WTC11 (cell line): ENCODE measurements around the gene GALNT17.

Experiments used
- AFF4 ChIP-seq: sonication (generic); formaldehyde crosslinking; IDR thresholded peaks from 2 replicates; pipeline ENCODE4 v1.8.1; 2023; ENCODE audit warnings: mild to moderate bottlenecking, missing genetic modification reagents, borderline replicate concordance
- ATF6 ChIP-seq: sonication (generic); formaldehyde crosslinking; IDR thresholded peaks from 2 replicates; pipeline ENCODE4 v1.8.1; 2023; ENCODE audit warnings: mild to moderate bottlenecking, missing genetic modification reagents
- CTCF ChIP-seq: fragments of 200-600 bp; IDR thresholded peaks from 2 replicates; pipeline ENCODE4 v1.8.0; 2022; ENCODE audit warnings: antibody characterized with exemption
- FOXJ3 ChIP-seq: sonication (generic); formaldehyde crosslinking; IDR thresholded peaks from 2 replicates; pipeline ENCODE4 v1.9.0; 2021; ENCODE audit warnings: missing genetic modification reagents, mild to moderate bottlenecking, borderline replicate concordance
- IRF1 ChIP-seq: sonication (generic); formaldehyde crosslinking; IDR thresholded peaks from 2 replicates; pipeline ENCODE4 v1.8.0; 2023; ENCODE audit warnings: missing genetic modification reagents
- IRF2 ChIP-seq: sonication (generic); formaldehyde crosslinking; IDR thresholded peaks from 2 replicates; pipeline ENCODE4 v1.8.0; 2022; ENCODE audit warnings: low read depth, missing genetic modification reagents, borderline replicate concordance
- MXD4 ChIP-seq: fragments of 250-450 bp; sonication (Bioruptor Pico); IDR thresholded peaks from 2 replicates; pipeline ENCODE4 v1.8.0; 2021; ENCODE audit warnings: mild to moderate bottlenecking, moderate library complexity, borderline replicate concordance
- OVOL2 ChIP-seq: fragments of 250-450 bp; sonication (Bioruptor Pico); IDR thresholded peaks from 2 replicates; pipeline ENCODE4 v1.9.0; 2021; ENCODE audit warnings: mild to moderate bottlenecking, borderline replicate concordance
- SP1 ChIP-seq: sonication (generic); formaldehyde crosslinking; conservative IDR thresholded peaks from 2 replicates; pipeline ENCODE4 v1.8.1; 2022; ENCODE audit warnings: missing genetic modification reagents
- ZNF281 ChIP-seq: sonication (generic); formaldehyde crosslinking; IDR thresholded peaks from 2 replicates; pipeline ENCODE4 v1.8.0; 2023; ENCODE audit warnings: mild to moderate bottlenecking, missing genetic modification reagents
- ZNF317 ChIP-seq: sonication (generic); formaldehyde crosslinking; IDR thresholded peaks from 2 replicates; pipeline ENCODE4 v1.8.1; 2023; ENCODE audit warnings: low read depth, mild to moderate bottlenecking, moderate library complexity, missing genetic modification reagents, borderline replicate concordance

GRCh38 chr7:71486414-71486813 lies 354.5 kb downstream of the GALNT17 start:
- TF ChIP-seq CTCF (no peak), IRF1 (CRISPR knock-in tag) (no peak), AFF4 (CRISPR knock-in tag) (no peak), IRF2 (no peak), MXD4 (CRISPR knock-in tag) (no peak), ATF6 (no peak), ZNF317 (no peak), OVOL2 (CRISPR knock-in tag) (no peak), ZNF281 (CRISPR knock-in tag) (no peak), SP1 (CRISPR knock-in tag) (no peak), FOXJ3 (CRISPR knock-in tag) (no peak)
